ENCODE results near the gene TSSK2. TPM values are rescaled to one million over a fixed set of nuclear protein-coding genes. Genes with fewer than 3 reads are reported as not detected.

The TSSK2 gene
- total RNA-seq, 1 donor from 2014 or later: not detected

DNA sequence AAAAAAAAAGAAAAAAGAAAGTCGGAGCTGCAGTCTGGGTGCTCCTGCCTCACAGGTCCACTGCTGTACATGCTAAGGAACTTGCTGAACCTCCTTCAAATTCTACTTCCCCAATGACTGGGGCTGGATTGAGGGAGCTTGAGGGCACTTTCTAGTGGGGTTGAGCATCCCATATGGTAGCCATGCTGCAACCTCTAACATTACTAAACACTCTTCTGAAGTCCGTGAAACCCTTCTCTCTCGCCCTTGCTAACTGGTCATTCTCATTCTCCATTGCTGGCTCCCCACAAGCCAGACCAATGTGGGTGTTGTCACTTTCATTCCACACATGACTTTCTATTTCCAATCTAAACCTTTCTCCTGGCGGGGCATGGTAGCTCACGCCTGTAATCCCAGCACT is 12.1 kb downstream of the TSSK2 start:
- Mint-ChIP-seq H3K27me3 (ENCODE audit: low read depth) (peaks cover 23% of the 10 kb centered on the region), H3K9me3 (no peaks in the 10 kb centered on the region), H3K36me3 (ENCODE audit: low read depth) (peaks cover 42% of the 10 kb centered on the region), H3K4me1 (ENCODE audit: low read depth) (peaks cover 7% of the 10 kb centered on the region), H3K27ac (no peak overlapping the region), H3K4me3 (ENCODE audit: low read depth) (peak overlapping the region; percentile 98)
- intact Hi-C loops (cut with micrococcal nuclease): loop anchor here (10.0 kb wide), 1 partner anchor 332 kb away; the partner anchor contains the start of genes CDC45 and UFD1
- no peak for DNase-seq (ENCODE audit: low spot score)

DNA sequence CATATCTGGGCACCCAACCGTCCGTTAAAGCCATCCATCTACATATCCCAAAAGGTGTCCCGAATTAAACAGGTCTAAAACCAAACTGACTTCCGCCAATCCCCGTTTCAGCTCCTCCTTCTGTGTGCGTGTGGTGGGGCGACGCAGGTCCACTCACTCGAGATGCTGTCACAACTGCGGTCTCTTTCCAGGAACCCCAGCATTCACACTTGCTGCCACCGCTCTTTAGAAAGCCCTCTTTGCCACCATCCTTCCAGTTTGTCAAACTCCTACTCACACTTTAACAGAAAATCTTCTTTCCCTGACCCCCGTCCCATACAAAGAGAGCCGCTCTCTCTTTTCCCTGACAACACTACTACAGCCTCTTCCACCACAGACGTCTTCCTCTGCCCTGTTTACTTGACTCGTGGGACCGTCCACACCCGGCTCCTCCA is 12.9 kb downstream of the TSSK2 start:
- H3K9me3 Mint-ChIP-seq: no peaks in the 10 kb centered on the region
- intact Hi-C loops (cut with micrococcal nuclease): loop anchor here (1.0 to 10.0 kb wide), 4 partner anchors 22 to 486 kb away; partner anchors contain the start of genes CDC45, DGCR2, SLC25A1 and UFD1
- H3K4me1 Mint-ChIP-seq (ENCODE audit: low read depth): peaks cover 7% of the 10 kb centered on the region
- DNase-seq (ENCODE audit: low spot score): peak; percentile 46
- peaks cover 39% of the 10 kb centered on the region for H3K36me3 Mint-ChIP-seq (ENCODE audit: low read depth)
- H3K27me3 Mint-ChIP-seq (ENCODE audit: low read depth): peaks cover 25% of the 10 kb centered on the region
- peak overlapping the region; percentile 97 for H3K27ac Mint-ChIP-seq
- H3K4me3 Mint-ChIP-seq (ENCODE audit: low read depth): peak overlapping the region; percentile 98

- Mint-ChIP-seq H3K9me3 (no peaks in the 10 kb centered on the region), H3K36me3 (ENCODE audit: low read depth) (peaks cover 16% of the 10 kb centered on the region), H3K27ac (no peak overlapping the region), H3K4me1 (ENCODE audit: low read depth) (peaks cover 10% of the 10 kb centered on the region), H3K27me3 (ENCODE audit: low read depth) (peaks cover 31% of the 10 kb centered on the region), H3K4me3 (ENCODE audit: low read depth) (no peak overlapping the region)
- intact Hi-C loops (cut with micrococcal nuclease): loop anchor here (10.0 kb wide), 1 partner anchor 328 kb away; the partner anchor contains the start of genes CDC45 and UFD1
- no peak for DNase-seq (ENCODE audit: low spot score)
These were observed 15.3 kb downstream of the TSSK2 start for GRCh38 chr22:19146215-19146968.

- Mint-ChIP-seq H3K4me1 (ENCODE audit: low read depth) (peaks cover 10% of the 10 kb centered on the region), H3K36me3 (ENCODE audit: low read depth) (peaks cover 14% of the 10 kb centered on the region), H3K4me3 (ENCODE audit: low read depth) (no peak overlapping the region), H3K9me3 (no peaks in the 10 kb centered on the region), H3K27ac (no peak overlapping the region), H3K27me3 (ENCODE audit: low read depth) (peaks cover 39% of the 10 kb centered on the region)
- DNase-seq (ENCODE audit: low spot score): no peak
- intact Hi-C loops (cut with micrococcal nuclease): loop anchor here (10.0 kb wide), 1 partner anchor 328 kb away; the partner anchor contains the start of genes CDC45 and UFD1
These were observed 16.2 kb downstream of the TSSK2 start for GRCh38 chr22:19147195-19147780.

DNA sequence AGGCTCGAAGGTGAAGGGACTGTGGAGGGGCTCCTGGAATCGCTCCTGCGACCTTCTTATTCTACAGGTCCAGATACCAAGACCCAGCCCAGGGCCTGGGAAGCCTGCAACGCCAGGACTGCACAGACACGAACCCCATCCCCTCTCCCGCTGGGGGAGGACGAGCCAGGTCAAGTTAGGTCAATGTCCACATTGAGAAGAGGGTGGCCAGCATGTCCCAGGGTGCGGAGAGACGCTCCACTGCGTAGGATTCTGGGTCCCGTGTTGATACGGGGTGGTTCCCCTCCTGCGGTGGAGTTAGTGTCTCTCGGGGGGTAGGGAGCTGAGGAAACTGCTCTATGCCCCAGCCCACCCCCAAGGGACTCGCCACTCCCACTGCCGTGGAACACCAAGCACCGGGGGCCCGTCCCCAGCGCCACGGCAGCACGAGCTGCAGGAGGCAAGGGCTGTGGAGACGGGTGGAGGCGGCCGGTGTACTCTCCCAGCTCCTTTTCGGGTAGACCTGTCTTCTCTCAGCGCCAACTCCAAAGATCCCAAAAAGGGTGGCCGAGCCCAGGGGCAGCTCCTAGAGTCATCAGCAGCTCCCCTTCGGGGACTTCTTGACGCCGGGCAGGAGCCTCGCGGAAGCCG is 17.4 kb downstream of the TSSK2 start:
- Mint-ChIP-seq H3K9me3 (no peaks in the 10 kb centered on the region), H3K36me3 (ENCODE audit: low read depth) (peaks cover 9% of the 10 kb centered on the region), H3K27me3 (ENCODE audit: low read depth) (peaks cover 45% of the 10 kb centered on the region), H3K27ac (no peak overlapping the region), H3K4me1 (ENCODE audit: low read depth) (peaks cover 8% of the 10 kb centered on the region), H3K4me3 (ENCODE audit: low read depth) (no peak overlapping the region)
- intact Hi-C loops (cut with micrococcal nuclease): loop anchor here (10.0 kb wide), 1 partner anchor 326 kb away; the partner anchor contains the start of genes CDC45 and UFD1
- no peak for DNase-seq (ENCODE audit: low spot score)

- Mint-ChIP-seq H3K27ac (no peak overlapping the region), H3K9me3 (no peaks in the 10 kb centered on the region), H3K27me3 (ENCODE audit: low read depth) (peaks cover 48% of the 10 kb centered on the region), H3K4me3 (ENCODE audit: low read depth) (peak overlapping the region; percentile 58), H3K36me3 (ENCODE audit: low read depth) (peaks cover 5% of the 10 kb centered on the region), H3K4me1 (ENCODE audit: low read depth) (peaks cover 3% of the 10 kb centered on the region)
- intact Hi-C loops (cut with micrococcal nuclease): loop anchor here (10.0 kb wide), 1 partner anchor 326 kb away; the partner anchor contains the start of genes CDC45 and UFD1
- DNase-seq (ENCODE audit: low spot score): peak; percentile 59
These were observed 18.2 kb downstream of the TSSK2 start for GRCh38 chr22:19149047-19149883.

DNA sequence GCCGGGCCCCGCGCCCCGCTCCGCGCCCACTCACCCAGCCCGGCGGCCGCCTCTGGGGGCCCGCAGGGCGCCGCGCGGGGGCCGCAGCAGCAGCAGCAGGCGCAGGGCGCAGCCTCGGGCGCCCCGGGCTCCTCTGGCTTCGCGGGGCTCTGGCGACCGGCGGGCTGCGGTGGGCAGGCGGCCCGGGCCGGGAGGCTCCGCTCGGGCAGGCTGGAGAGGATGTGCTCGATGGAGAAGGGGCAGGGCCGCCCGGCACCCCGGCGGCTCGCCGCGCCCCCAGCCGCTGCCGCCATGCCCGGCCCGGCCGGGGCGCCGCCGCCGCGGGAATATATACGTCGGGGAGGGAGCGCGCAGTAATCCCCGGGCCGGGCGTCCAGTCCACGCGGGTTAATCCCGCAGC is 18.9 kb downstream of the TSSK2 start, which contains the start of gene GSC2:
GSC2 (minus strand) TSS at position 302 of the 400 bp plus-strand sequence; CDS start at position 293, 9 bp downstream.
- no peak for DNase-seq (ENCODE audit: low spot score)
- H3K4me3 Mint-ChIP-seq (ENCODE audit: low read depth): peak within 1 kb of the TSS; percentile 70
- peaks cover 3% of the 10 kb centered on the region for H3K36me3 Mint-ChIP-seq (ENCODE audit: low read depth)
- peaks cover 54% of the 10 kb centered on the region for H3K27me3 Mint-ChIP-seq (ENCODE audit: low read depth)
- no peaks in the 10 kb centered on the region for H3K9me3 Mint-ChIP-seq
- no peak within 1 kb of the TSS for H3K27ac Mint-ChIP-seq
- H3K4me1 Mint-ChIP-seq (ENCODE audit: low read depth): peaks cover 3% of the 10 kb centered on the region
- intact Hi-C loops (cut with micrococcal nuclease): loop anchor here (10.0 kb wide), 1 partner anchor 325 kb away; the partner anchor contains the start of genes CDC45 and UFD1

- intact Hi-C loops (cut with micrococcal nuclease): no loop called here
- Mint-ChIP-seq H3K4me3 (ENCODE audit: low read depth) (peak overlapping the region; percentile 70), H3K9me3 (no peaks in the 10 kb centered on the region), H3K27ac (no peak overlapping the region), H3K4me1 (ENCODE audit: low read depth) (peaks cover 3% of the 10 kb centered on the region), H3K27me3 (ENCODE audit: low read depth) (peaks cover 55% of the 10 kb centered on the region), H3K36me3 (ENCODE audit: low read depth) (peaks cover 3% of the 10 kb centered on the region)
- DNase-seq (ENCODE audit: low spot score): no peak
These were observed 19.6 kb downstream of the TSSK2 start for GRCh38 chr22:19150482-19151328.

DNA sequence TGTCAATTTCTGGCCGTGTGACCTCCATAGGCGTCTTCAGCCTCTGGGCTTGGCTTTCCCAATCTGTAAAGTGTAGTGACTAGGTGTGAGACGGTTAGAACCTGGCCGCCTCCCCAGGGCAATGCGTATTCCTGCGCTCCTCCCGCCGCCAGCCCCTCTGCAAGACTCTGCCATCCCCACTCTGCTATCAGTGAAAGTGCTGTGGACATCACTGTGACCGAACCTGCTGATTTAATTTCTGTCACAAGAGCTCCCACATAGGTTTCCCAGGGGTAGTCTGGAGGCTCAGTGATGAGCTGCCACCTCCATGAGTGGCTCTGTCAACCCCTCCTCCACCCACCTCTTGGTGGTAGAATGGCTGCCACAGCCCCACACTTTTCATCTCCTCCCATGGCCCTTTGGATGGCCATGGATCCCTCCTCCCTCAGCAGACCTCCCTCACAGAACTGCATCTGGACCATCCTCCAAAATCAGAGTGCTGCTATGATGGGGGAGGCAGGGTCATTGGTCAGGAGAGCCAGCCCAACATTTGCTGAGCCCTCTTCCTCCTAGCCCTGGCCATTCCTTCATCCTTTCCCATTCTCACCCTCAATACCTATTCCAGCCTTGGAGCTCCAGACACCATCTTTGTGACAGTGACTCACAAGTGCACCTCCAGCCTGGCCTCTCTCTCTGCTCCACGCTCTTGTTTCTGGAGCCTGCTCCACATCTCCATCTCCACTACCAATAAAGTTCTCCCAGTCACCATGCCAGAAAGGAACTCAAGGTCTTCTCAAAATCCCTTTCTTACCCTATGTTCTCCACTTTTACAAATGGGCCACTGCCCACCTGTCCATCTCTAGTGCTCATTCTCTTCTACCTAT is 20.5 kb downstream of the TSSK2 start:
- H3K9me3 Mint-ChIP-seq: no peaks in the 10 kb centered on the region

GRCh38 chr22:19152942-19153883 is 22.1 kb downstream of the TSSK2 start:
- no peak for DNase-seq (ENCODE audit: low spot score)
- intact Hi-C loops (cut with micrococcal nuclease): no loop called here

More for the DNA sequence above, 20.5 kb downstream of the TSSK2 start:
- Mint-ChIP-seq H3K27me3 (ENCODE audit: low read depth) (peaks cover 49% of the 10 kb centered on the region), H3K36me3 (ENCODE audit: low read depth) (peaks cover 3% of the 10 kb centered on the region), H3K27ac (no peak overlapping the region), H3K4me1 (ENCODE audit: low read depth) (peaks cover 3% of the 10 kb centered on the region), H3K4me3 (ENCODE audit: low read depth) (peak overlapping the region; percentile 70)
- intact Hi-C loops (cut with micrococcal nuclease): no loop called here
- no peak for DNase-seq (ENCODE audit: low spot score)

More at GRCh38 chr22:19152942-19153883, 22.1 kb downstream of the TSSK2 start:
- Mint-ChIP-seq H3K36me3 (ENCODE audit: low read depth) (peaks cover 3% of the 10 kb centered on the region), H3K4me3 (ENCODE audit: low read depth) (no peak overlapping the region), H3K9me3 (no peaks in the 10 kb centered on the region), H3K27ac (no peak overlapping the region), H3K27me3 (ENCODE audit: low read depth) (peaks cover 32% of the 10 kb centered on the region), H3K4me1 (ENCODE audit: low read depth) (peaks cover 3% of the 10 kb centered on the region)

Measured in activated T-helper 2 cell treated with anti-CD3 and anti-CD28 coated beads, Interferon-gamma antibody, Interleukin-2, Interleukin-4, amounts not matched to agents 10 μg/mL and 5 μg/mL and 100 μg/mL, durations not matched to agents 14 hours and 24 hours and 36 hours (primary cell).